Uterus (tissue), 4 donors: ENCODE data around the gene TMC6. TPM values are rescaled to one million over a fixed set of nuclear protein-coding genes. Genes with fewer than 3 reads are reported as not detected.
A peak's percentile ranks its signal among the peaks of the same experiment; 100 is the strongest.

Experiments
- DNase-seq, 2 donors: peaks; one replicate each; pipeline ENCODE4 v3.0.0-alpha.2; 2019 to 2020
- H3K27ac ChIP-seq, 2 donors: fragments of 200-600 bp; sonication (generic); 1 replicate in 1 of 2; 2 replicates in 1 of 2; pipeline ENCODE4 v1.5.1; 2016 to 2018
- H3K27me3 ChIP-seq, 2 donors: fragments of 200-600 bp; sonication (generic); one replicate each; pipeline ENCODE4 v1.5.1; 2018 to 2019; ENCODE audit warnings: control low read depth in 1 of 2
- H3K36me3 ChIP-seq, 2 donors: fragments of 200-600 bp; sonication (generic); one replicate each; pipeline ENCODE4 v1.5.1; 2019; ENCODE audit warnings: control low read depth in 1 of 2
- H3K4me1 ChIP-seq, 2 donors: fragments of 200-600 bp; sonication (generic); one replicate each; pipeline ENCODE4 v1.5.1; 2018 to 2019; ENCODE audit warnings: control low read depth in 1 of 2
- H3K4me3 ChIP-seq, 2 donors: fragments of 200-600 bp; sonication (generic); 1 replicate in 1 of 2; 2 replicates in 1 of 2; pipeline ENCODE4 v1.5.1; 2018 to 2019; ENCODE audit warnings: mild to moderate bottlenecking in 1 of 2
- H3K9me3 ChIP-seq, 2 donors: fragments of 200-600 bp; sonication (generic); one replicate each; pipeline ENCODE4 v1.5.1; 2019; ENCODE audit warnings: control low read depth in 1 of 2
- CTCF ChIP-seq, 4 experiments: fragments of 200-600 bp in 2 of 4; fragments of 450-650 bp in 2 of 4; sonication (generic) in 2 of 4; IDR thresholded peaks; one replicate each; pipeline ENCODE4 v1.5.1; 2016 to 2019; ENCODE audit warnings: antibody characterized with exemption in 4 of 4, mild to moderate bottlenecking in 2 of 4, moderate library complexity in 1 of 4
- POLR2A ChIP-seq, 2 donors: fragments of 450-650 bp; IDR thresholded peaks; one replicate each; pipeline ENCODE4 v1.6.1; 2016; ENCODE audit warnings: antibody characterized with exemption in 2 of 2, mild to moderate bottlenecking in 1 of 2, moderate library complexity in 1 of 2
- intact Hi-C: fragments of 100-400 bp; cut with DNase I; formaldehyde crosslinking; loops from one replicate; pipeline ENCODE4 v1.15.1; 2023; ENCODE audit warnings: low total_unique reads
- total RNA-seq, 4 donors: library from RNA; depleted of rRNA in 3 of 4; stranded (reverse); fragments of >200 nt in 3 of 4; gene quantifications; one replicate each; pipeline versions ENCODE4 v1.1.0 to v1.2.4, GENCODE V29; 2014 to 2023
- donor health status: DM: yes; HTN: yes; CAD: no.

Gene TMC6
- total RNA-seq, 4 donors from 2014 or later: 8.2 to 56.1 (median 16.1) TPM

- no peak for DNase-seq
- peaks cover 0 to 10% of the 10 kb centered on the region in 2 donors for H3K27me3 ChIP-seq
- TF ChIP-seq POLR2A (IDR thresholded peaks at IDR 0.05) (no peak), CTCF (IDR thresholded peaks at IDR 0.05) (no peak)
- H3K36me3 ChIP-seq: no peaks in the 10 kb centered on the region
- H3K27ac ChIP-seq: peak overlapping the region in 1 of 2 donors; percentile 21
- intact Hi-C loops: no loop called here
- H3K4me1 ChIP-seq: peaks cover 0 to 18% of the 10 kb centered on the region in 2 donors
- peak overlapping the region in 1 of 2 donors; percentile 45 for H3K4me3 ChIP-seq
- H3K9me3 ChIP-seq: no peaks in the 10 kb centered on the region
Measured at GRCh38 chr17:78129351-78130089, 965 bp upstream of the TMC6 start.

GRCh38 chr17:78127888-78128550 is 536 bp downstream of the TMC6 start:
- Histone ChIP-seq H3K4me1 (peaks cover 0 to 18% of the 10 kb centered on the region in 2 donors), H3K27ac (peak overlapping the region; percentile 66), H3K36me3 (no peaks in the 10 kb centered on the region), H3K27me3 (peaks cover 0 to 10% of the 10 kb centered on the region in 2 donors), H3K4me3 (peak overlapping the region; percentile 45 to 46), H3K9me3 (no peaks in the 10 kb centered on the region)
- intact Hi-C loops: no loop called here
- TF ChIP-seq POLR2A (IDR thresholded peaks at IDR 0.05) (no peak), CTCF (IDR thresholded peaks at IDR 0.05) (no peak)
- no peak for DNase-seq

GRCh38 chr17:78127239-78127887 is 1.2 kb downstream of the TMC6 start:
- no peak for DNase-seq
- peaks cover 0 to 10% of the 10 kb centered on the region in 2 donors for H3K27me3 ChIP-seq

GRCh38 chr17:78126895-78127238 is 1.7 kb downstream of the TMC6 start:
- H3K9me3 ChIP-seq: no peaks in the 10 kb centered on the region
- peak overlapping the region in 1 of 2 donors; percentile 66 for H3K27ac ChIP-seq
- no peak for TF ChIP-seq CTCF (IDR thresholded peaks at IDR 0.05)
- TF ChIP-seq POLR2A (IDR thresholded peaks at IDR 0.05): no peak
- H3K4me3 ChIP-seq: no peak overlapping the region
- H3K27me3 ChIP-seq: peaks cover 0 to 10% of the 10 kb centered on the region in 2 donors
- intact Hi-C loops: no loop called here
- H3K4me1 ChIP-seq: peaks cover 0 to 18% of the 10 kb centered on the region in 2 donors
- DNase-seq: no peak
- no peaks in the 10 kb centered on the region for H3K36me3 ChIP-seq

More at GRCh38 chr17:78127239-78127887, 1.2 kb downstream of the TMC6 start:
- TF ChIP-seq CTCF (IDR thresholded peaks at IDR 0.05) (no peak), POLR2A (IDR thresholded peaks at IDR 0.05) (no peak)
- Histone ChIP-seq H3K36me3 (no peaks in the 10 kb centered on the region), H3K27ac (peak overlapping the region; percentile 66), H3K4me3 (peak overlapping the region; percentile 45 to 46), H3K4me1 (peaks cover 0 to 18% of the 10 kb centered on the region in 2 donors), H3K9me3 (no peaks in the 10 kb centered on the region)
- intact Hi-C loops: no loop called here
